Stimulated activated CD4-positive, alpha-beta T cell treated with anti-CD3 and anti-CD28 coated beads, Interleukin-4, amount 100 ng/mL, for 4 hours (primary cell): ENCODE measurements around the gene RGS6.

ENCODE experiments used
- DNase-seq, 2 experiments: peaks; one replicate each; pipeline ENCODE4 v3.0.0-alpha.2; 2020

The RGS6 gene

GRCh38 chr14:72017290-72017689, 85.1 kb downstream of the RGS6 start:
- no peak for DNase-seq

- no peak for DNase-seq
Observed at GRCh38 chr14:72023128-72024042, 91.2 kb downstream of the RGS6 start.

GRCh38 chr14:72024043-72024407, 91.8 kb downstream of the RGS6 start:
- DNase-seq = peak; percentile 7 to 21

GRCh38 chr14:72024504-72024903, 92.3 kb downstream of the RGS6 start:
- DNase-seq = no peak

GRCh38 chr14:72026536-72026935, 94.3 kb downstream of the RGS6 start:
- no peak for DNase-seq

- no peak for DNase-seq
Observed at GRCh38 chr14:72027061-72027460, 94.8 kb downstream of the RGS6 start.

- no peak for DNase-seq
Observed at GRCh38 chr14:72033365-72033764, 101.1 kb downstream of the RGS6 start.

- DNase-seq = no peak
Observed at GRCh38 chr14:72040528-72040927, 108.3 kb downstream of the RGS6 start.

GRCh38 chr14:72045271-72045670, 113.0 kb downstream of the RGS6 start:
- no peak for DNase-seq

GRCh38 chr14:72045885-72046284, 113.7 kb downstream of the RGS6 start:
- no peak for DNase-seq

GRCh38 chr14:72049462-72049861, 117.2 kb downstream of the RGS6 start:
- no peak for DNase-seq

GRCh38 chr14:72052356-72052755, 120.1 kb downstream of the RGS6 start:
- no peak for DNase-seq

GRCh38 chr14:72053651-72054050, 121.4 kb downstream of the RGS6 start:
- DNase-seq = no peak

- no peak for DNase-seq
Observed at GRCh38 chr14:72054911-72055310, 122.7 kb downstream of the RGS6 start.

- no peak for DNase-seq
Observed at GRCh38 chr14:72057701-72058285, 125.6 kb downstream of the RGS6 start.

GRCh38 chr14:72060460-72060859, 128.2 kb downstream of the RGS6 start:
- no peak for DNase-seq

GRCh38 chr14:72060917-72061316, 128.7 kb downstream of the RGS6 start:
- DNase-seq = no peak

GRCh38 chr14:72061718-72062117, 129.5 kb downstream of the RGS6 start:
- DNase-seq = no peak

GRCh38 chr14:72063761-72064282, 131.6 kb downstream of the RGS6 start:
- no peak for DNase-seq

GRCh38 chr14:72064501-72064900, 132.3 kb downstream of the RGS6 start:
- DNase-seq = no peak

GRCh38 chr14:72070458-72070857, 138.2 kb downstream of the RGS6 start:
- DNase-seq = no peak

- DNase-seq = no peak
Observed at GRCh38 chr14:72075649-72076334, 143.6 kb downstream of the RGS6 start.

GRCh38 chr14:72081137-72081536, 148.9 kb downstream of the RGS6 start:
- no peak for DNase-seq

- DNase-seq = no peak
Observed at GRCh38 chr14:72084935-72085334, 152.7 kb downstream of the RGS6 start.
